Epithelial cell of esophagus (primary cell): Measurements from ENCODE around the gene MAGEA8.
"Not testable (repeated sequence)": the region's sequence is repeated elsewhere in the genome, so short reads cannot be mapped to it uniquely, and the experiment has no call there.

Experiments used
- DNase-seq: peaks from one replicate; pipeline ENCODE4 v3.0.0; 2010; ENCODE audit warnings: low read depth
- H3K4me3 ChIP-seq: 2 replicates; pipeline ENCODE4 v1.5.1; 2011; ENCODE audit warnings: mild to moderate bottlenecking, low read length, control low read depth
- TF ChIP-seq, protein P1 (sequence below): IDR thresholded peaks from 2 replicates; pipeline ENCODE4 v1.5.1; 2011; ENCODE audit warnings: low read depth, mild to moderate bottlenecking, low read length, control low read depth, inconsistent platforms; ENCODE audit not compliant: insufficient read depth; ENCODE audit errors: missing control alignments

MAGEA8 gene

GRCh38 chrX:149867488-149867887 lies 13.5 kb upstream of the MAGEA8 start:
- H3K4me3 ChIP-seq = no peak overlapping the region
- TF ChIP-seq, protein P1, sequence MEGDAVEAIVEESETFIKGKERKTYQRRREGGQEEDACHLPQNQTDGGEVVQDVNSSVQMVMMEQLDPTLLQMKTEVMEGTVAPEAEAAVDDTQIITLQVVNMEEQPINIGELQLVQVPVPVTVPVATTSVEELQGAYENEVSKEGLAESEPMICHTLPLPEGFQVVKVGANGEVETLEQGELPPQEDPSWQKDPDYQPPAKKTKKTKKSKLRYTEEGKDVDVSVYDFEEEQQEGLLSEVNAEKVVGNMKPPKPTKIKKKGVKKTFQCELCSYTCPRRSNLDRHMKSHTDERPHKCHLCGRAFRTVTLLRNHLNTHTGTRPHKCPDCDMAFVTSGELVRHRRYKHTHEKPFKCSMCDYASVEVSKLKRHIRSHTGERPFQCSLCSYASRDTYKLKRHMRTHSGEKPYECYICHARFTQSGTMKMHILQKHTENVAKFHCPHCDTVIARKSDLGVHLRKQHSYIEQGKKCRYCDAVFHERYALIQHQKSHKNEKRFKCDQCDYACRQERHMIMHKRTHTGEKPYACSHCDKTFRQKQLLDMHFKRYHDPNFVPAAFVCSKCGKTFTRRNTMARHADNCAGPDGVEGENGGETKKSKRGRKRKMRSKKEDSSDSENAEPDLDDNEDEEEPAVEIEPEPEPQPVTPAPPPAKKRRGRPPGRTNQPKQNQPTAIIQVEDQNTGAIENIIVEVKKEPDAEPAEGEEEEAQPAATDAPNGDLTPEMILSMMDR = no peak
- DNase-seq = no peak

DNA sequence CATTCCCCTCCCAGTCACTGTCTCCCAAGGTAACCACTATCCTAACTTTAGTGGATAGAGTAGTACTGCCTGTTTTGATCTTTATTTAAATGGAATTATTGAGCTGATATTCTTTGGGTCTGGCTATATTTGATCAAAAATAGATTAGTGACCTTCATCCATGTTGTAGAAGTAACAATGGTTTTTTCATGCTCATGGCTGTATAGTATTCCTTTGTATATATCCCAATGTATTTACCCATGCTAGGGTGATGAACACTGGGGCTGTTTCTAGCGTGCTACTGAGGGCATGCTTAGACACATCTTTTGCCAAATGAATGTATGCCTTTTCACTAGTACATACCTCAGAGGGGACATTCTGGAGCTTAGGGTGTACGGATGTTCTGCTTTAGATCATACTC lies 10.1 kb upstream of the MAGEA8 start:
- DNase-seq = no peak
- no peak overlapping the region for H3K4me3 ChIP-seq
- TF ChIP-seq, protein P1 = no peak

- TF ChIP-seq, protein P1 = no peak
- no peak for DNase-seq
- H3K4me3 ChIP-seq = no peak overlapping the region
Measured at GRCh38 chrX:149871433-149871832, 9.6 kb upstream of the MAGEA8 start.

DNA sequence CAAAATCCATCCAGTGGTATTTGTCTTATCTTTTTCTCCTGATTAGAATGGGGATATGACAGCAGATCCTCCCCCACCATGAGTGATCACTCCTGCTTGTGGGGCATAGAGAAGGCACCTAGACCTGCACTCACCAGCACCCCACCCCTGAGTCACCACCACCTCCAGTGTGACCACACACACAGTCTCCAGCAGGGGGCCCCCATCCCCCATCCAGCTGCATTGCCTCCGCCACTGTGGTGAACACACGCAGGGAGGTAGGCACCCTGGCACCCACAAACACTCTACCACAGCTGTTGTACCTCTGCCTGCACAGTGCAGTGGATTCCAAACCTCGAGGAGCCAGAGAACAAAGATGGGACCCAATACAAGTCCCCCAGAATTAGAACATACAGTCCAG lies 9.0 kb upstream of the MAGEA8 start:
- no peak overlapping the region for H3K4me3 ChIP-seq
- TF ChIP-seq, protein P1 = peak; percentile 31
- DNase-seq = peak; percentile 50

GRCh38 chrX:149877157-149877556 lies 3.8 kb upstream of the MAGEA8 start:
- TF ChIP-seq, protein P1 = no peak
- no peak overlapping the region for H3K4me3 ChIP-seq
- no peak for DNase-seq

DNA sequence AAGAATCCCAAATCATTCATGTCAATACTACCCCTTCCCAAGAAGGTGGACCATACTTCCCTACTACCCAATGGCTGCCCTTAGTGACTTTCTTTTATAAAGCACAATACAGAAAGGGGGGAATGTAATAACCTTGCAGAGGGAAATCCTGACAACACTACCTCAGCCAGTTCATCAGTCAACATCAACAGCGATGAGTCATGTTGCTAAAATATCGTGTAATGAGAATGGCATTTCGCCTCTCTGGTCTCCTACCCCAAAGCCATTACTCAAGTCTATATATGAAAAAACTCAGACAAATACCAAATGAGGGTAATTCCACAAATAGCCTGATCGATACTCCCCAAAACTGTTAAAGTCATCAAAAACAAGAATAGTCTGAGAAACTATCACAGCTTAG lies 3.3 kb upstream of the MAGEA8 start:
- TF ChIP-seq, protein P1 = no peak
- no peak overlapping the region for H3K4me3 ChIP-seq
- peak; percentile 65 for DNase-seq

- DNase-seq, H3K4me3 ChIP-seq: not testable (repeated sequence)
Measured at GRCh38 chrX:149890828-149891227, 9.8 kb downstream of the MAGEA8 start.

DNA sequence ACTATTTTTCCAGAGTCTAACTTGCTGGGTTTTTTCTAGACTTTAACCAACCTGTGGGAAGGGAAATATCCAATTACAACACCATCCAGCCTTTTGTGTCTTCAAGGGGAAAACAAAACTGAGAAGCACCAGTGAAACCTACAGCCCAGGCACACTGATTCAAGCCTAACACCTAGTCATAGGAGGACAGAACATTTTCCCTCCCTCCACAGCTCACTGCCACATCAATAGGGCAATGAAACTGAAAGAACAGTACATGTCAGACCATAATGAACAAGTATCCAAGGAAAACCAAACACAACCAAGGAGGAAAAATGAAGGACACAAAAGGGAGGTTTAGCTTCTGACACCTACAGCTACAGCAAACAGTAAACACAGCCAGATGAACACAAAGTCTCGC lies 17.6 kb downstream of the MAGEA8 start:
- TF ChIP-seq, protein P1 = no peak
- no peak overlapping the region for H3K4me3 ChIP-seq
- no peak for DNase-seq
